GM19455 (cell line): Measurements from ENCODE around the gene TRIM47.

Source experiments
- ATAC-seq: cut with Tn5 transposase; IDR thresholded peaks from one replicate; pipeline ENCODE4 v1.9.1; 2021; ENCODE audit not compliant: unreplicated experiment

The TRIM47 gene, protein sequence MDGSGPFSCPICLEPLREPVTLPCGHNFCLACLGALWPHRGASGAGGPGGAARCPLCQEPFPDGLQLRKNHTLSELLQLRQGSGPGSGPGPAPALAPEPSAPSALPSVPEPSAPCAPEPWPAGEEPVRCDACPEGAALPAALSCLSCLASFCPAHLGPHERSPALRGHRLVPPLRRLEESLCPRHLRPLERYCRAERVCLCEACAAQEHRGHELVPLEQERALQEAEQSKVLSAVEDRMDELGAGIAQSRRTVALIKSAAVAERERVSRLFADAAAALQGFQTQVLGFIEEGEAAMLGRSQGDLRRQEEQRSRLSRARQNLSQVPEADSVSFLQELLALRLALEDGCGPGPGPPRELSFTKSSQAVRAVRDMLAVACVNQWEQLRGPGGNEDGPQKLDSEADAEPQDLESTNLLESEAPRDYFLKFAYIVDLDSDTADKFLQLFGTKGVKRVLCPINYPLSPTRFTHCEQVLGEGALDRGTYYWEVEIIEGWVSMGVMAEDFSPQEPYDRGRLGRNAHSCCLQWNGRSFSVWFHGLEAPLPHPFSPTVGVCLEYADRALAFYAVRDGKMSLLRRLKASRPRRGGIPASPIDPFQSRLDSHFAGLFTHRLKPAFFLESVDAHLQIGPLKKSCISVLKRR

DNA sequence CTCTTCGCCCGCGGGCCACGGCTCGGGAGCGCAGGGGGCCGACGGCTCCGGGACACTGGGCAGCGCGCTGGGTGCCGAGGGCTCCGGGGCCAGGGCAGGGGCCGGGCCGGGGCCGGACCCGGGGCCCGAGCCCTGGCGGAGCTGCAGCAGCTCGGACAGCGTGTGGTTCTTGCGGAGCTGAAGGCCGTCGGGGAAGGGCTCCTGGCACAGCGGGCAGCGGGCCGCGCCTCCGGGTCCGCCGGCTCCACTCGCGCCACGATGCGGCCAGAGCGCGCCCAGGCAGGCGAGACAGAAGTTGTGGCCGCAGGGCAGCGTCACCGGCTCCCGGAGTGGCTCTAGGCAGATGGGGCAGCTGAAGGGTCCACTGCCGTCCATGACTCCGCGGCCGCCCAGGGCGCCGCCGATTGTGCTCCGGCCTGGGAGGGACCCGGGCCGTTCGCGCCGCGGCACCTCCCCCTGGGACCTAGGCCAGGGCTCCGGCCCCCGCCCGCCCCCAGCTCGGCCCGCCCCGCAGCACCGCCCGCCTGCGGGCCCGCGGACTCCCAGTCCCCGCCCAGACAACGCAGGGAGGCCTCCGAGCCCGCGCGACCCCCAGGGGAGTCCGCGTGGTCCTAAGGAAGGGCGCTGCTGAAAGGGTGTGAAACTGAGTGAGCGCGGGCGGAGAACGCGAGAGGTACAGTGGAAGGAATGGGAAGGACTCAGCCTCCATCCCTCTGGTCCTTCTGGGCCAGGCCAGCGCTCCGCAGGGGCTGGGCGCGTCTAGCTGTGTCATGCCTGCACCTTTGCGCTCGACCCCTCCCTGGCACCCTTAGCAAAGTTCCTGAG lies at the start of gene TRIM47:
Gene TRIM47 (minus strand): TSS at position 408 of the 825 bp plus-strand sequence. CDS start 33 bp downstream, at position 375.
- no peak for ATAC-seq

- no peak for ATAC-seq
These were observed 49.0 kb upstream of the TRIM47 start for GRCh38 chr17:75927286-75927922.

DNA sequence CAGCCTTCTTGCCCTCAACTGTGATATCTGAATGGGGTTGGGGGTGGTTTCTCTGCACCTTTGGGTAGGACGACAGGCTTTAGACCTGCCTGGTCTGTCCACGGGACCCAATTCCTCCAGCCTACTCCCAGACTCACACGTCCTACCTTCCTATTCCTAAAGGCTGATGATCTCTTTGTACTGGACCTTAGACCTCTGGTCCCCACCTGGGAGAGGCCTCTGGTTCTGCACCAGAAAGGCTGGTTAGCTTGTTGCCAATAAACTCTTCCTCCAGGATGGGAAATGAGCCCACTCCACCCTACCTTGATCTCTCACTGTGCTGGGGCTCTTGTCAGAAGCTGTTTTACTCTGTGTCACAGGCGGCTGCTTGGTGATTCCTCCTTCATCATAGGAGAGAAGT lies 48.1 kb upstream of the TRIM47 start:
- ATAC-seq, result no peak

GRCh38 chr17:75925912-75926311 lies 47.5 kb upstream of the TRIM47 start:
- no peak for ATAC-seq

DNA sequence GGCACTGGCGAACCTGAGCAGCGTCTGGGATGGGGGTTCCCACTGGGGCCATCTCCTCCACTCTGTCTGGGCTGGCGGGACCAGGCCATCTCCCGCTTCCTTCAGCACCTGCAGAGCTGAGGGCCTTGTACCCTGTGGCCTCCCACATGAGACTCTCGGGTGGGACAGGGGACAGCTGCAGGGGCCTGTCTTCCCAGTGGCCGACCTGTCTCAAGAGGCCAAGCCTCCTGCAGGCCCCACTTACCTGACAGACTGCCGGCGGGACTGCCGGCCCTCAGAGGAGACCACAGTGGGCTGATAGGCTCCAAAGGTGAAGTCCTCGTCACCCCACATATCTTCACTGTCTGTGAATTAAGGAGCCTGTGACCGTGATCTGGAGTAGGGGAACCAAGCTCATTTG lies 46.7 kb upstream of the TRIM47 start:
- no peak for ATAC-seq

DNA sequence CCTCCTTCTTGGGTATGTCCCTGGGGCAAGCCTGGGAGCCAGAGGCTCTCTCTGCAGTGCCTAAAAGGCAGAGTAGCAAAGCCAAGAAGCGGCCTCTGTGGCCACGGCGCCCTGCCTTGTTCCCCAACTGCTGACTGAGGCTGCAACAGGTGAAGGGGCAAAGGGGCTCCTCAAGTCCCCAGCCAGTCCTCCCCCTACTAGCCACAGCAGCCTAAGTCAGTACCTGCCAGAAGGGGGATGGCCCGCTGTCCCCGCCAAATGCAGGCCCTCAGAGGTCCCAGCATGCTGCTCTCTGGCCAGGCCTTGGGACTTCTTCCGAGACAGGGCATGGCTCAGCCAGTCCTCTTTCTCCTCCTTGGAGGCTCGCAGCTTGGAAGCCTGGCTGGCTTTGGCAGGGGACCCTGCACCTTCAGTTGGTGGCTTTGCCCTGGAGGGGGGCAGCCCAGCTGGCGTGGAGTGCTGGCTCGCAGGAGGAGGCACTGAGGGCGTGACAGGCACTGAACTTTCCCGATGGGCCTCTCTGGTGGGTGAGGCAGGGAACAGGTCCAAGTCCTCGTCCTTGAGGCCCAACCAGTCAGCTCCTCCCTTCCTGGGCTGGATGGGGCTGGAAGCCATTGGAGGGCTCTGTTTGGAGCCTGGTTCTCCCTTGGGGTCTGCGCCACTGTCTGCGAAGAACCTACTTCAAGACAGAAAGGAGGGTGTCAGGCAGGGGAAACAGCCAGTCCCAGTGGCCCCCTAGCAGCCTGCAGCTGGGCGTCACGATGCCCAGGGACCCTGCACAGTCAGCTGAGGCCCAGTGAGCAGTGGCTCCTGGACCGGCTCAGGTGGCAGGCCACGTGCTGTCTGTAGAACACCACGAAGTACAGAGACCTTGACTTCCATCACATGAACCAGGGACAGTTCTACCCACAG lies 44.8 kb upstream of the TRIM47 start:
- ATAC-seq, result no peak

DNA sequence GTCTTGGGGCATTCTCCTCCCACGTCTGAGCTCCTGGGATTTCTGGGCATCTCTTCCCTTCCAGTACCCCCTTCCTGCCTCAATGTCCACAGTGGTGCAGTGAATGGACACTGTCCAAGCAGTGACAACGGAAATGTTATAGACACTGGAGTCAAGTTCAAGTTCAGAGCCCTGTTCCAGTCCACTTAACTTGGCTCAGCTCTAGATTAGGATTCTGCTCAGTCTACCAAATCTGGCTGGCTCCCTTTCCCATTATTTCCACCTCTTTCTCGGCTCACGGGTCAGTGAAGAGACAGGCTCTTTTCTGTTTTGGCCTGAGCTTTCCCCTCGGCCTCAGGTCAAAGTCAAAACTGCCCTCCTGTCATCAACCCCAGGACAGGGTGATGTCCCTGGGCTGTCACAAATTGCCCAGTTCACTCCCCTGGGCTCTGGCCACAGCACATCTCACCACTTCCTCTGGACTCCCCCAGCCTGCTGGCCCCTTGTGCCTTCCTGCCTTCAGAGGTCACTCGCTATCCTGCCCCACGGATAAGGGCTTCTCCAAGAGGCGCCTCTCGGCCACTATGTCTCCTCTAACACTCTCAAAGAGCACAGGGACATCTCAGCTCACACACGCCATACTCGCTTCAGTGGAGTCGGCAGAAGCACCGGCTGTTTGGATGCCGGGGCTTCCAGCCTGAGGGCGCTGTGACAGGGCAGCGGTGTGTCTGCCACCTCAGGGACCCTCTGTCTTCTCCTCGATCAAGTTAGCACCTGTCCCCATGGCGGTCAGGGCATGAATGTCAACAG lies 44.0 kb upstream of the TRIM47 start:
- ATAC-seq, result no peak

DNA sequence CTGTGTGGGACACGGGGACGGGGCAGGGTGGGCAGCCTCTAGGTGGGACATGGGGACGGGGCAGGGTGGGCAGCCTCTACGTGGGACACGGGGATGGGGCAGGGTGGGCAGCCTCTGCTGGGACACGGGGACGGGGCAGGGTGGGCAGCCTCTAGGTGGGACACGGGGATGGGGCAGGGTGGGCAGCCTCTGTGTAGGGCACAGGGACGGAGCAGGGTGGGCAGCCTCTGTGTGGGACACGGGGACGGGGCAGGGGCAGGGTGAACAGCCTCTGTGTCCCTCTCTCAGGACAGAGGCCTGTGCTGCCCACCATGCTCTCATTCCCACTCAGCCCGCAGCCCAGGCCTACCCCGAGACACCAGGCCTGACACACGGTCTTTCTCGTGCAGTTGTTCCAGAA lies 43.2 kb upstream of the TRIM47 start:
- ATAC-seq, result no peak

GRCh38 chr17:75920045-75920560 lies 41.7 kb upstream of the TRIM47 start:
- ATAC-seq, result no peak

GRCh38 chr17:75919611-75920010 lies 41.2 kb upstream of the TRIM47 start:
- no peak for ATAC-seq

DNA sequence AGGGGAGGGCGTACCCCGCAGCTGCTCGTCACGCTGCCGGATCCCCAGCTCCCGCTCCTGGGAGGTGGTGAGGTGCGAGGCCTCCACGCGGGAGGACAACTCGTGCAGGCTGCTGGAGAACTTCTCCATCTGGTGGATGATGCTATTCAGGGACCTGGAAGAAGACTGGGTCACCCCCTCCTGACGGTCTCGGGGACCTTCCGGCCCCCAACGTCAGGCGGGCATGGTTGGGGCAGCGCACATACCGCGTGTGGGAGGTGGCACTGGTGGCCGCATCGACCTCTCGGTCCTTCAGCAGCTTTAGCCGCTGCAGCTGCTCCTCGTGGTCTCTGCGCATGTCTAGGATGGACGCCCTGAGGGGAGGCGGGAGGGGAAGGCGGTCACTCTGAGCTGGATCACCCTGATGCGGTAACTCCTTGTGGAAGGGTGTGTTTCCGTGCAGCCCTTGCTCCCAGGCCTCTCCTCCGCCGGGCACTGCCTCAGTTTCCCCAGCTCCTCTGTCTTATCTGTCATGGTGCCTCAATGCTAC lies 39.6 kb upstream of the TRIM47 start:
- no peak for ATAC-seq

GRCh38 chr17:75917141-75917916 lies 38.9 kb upstream of the TRIM47 start:
- no peak for ATAC-seq

DNA sequence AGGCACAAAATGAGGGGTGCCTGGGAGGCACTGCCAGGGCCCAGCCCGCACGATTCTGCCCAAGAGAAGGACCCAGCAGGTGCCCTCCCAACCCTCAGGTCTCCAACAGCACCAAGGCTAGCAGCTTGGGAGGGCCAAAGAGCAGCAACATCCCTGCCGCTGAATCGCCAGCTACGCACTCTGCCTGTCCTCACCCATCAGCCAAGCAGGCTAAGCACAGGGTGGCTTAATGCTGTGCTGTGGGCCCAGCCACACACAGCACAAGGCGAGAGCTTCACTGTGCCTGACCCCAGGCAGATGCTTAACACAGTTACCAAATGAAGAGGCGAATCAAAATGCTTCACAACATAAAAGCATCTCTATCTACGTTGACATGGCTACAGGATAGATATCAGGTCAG lies 36.9 kb upstream of the TRIM47 start:
- ATAC-seq, result no peak

DNA sequence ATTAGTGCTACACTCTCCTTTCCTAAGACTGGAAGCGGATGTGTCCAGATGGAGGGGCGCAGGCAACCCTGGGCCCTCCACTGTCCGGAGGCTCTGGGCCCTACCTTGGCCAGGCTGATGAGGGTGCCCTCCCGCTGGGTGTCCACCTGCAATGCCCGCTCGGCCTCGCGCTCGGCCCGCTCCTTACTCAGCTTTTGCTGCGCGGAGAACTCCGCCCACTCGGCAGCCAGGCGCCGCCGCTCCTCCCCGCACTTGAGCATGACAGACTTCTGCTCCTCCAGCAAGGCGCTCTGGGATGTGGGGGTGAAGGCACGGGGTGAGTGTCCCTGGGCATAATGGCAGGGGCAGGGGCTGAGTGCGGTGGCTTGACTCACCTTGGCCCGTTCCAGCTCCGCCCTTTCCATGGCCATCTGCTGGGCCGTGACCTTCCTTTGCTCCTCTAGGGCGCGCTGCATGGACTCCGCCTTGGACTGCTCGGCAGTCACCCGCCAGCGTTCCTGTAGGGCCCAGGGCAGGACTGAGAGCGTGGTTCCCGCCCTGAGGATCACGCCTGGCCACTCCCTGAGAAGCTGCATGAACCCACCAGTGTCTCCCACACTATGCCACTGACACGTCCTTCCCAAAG lies 36.4 kb upstream of the TRIM47 start:
- no peak for ATAC-seq

- no peak for ATAC-seq
These were observed 35.3 kb upstream of the TRIM47 start for GRCh38 chr17:75913537-75914210.

DNA sequence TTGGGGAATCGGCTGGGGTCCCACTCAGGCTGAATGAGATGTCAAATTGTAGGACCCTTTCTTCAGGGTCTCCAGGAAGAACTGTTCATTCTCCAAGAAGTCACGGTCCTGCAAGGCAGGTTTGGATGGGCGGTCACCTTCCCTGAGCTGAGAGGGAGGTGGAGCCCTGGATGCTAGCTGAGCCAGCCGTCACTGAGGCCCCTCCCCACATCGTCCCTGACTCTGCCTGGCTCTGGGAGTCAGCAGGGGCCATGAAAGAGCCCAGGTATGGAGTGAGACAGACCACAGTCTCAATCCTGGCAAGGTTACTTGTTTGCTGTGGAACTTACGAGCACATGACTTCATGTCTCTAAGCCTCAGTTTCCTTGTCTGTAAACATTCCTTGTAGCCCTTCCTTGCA lies 32.3 kb upstream of the TRIM47 start:
- ATAC-seq, result no peak

DNA sequence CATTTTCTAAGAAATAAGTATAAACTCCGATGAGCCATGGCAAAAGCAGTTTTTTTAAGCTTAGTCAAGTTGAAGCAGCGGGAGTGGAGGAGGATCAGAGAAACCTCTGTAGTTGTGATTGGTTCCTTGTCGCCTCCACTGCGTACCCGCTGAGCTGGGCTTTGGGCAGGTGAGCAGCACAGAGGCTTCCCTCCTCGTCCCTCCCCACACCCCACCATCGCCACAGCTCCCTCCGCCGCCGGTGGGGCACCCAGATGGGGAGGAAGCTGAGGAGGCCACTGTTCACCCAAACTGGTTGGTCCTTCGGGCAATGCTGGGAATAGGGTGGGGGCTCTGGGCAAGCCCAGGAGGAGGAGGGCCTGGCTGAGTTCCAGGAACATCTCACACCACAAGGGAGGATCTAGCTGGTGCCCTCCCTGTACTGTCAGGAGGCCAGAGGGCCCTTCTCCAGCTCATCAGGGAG lies 31.5 kb upstream of the TRIM47 start:
- ATAC-seq, result no peak
